GM20431 (cell line): ENCODE measurements around the gene SPEM3.
"Not testable (repeated sequence)": the region's sequence is repeated elsewhere in the genome, so short reads cannot be mapped to it uniquely, and the experiment has no call there.

Experiments used
- in situ Hi-C: fragments of 300-500 bp; cut with MseI, MboI; formaldehyde crosslinking; loops from one replicate; pipeline ENCODE4 v1.15.0; 2020; ENCODE audit warnings: low sequenced_read_pairs; ENCODE audit not compliant: unreplicated experiment

Gene SPEM3

GRCh38 chr17:7468290-7468689 is 39.6 kb downstream of the SPEM3 start:
- in situ Hi-C loops, result no loop called here

GRCh38 chr17:7468804-7469389 is 40.2 kb downstream of the SPEM3 start:
- in situ Hi-C loops, result no loop called here

- in situ Hi-C loops, result not testable (repeated sequence)
These were observed 41.2 kb downstream of the SPEM3 start for GRCh38 chr17:7469843-7470242.

GRCh38 chr17:7470457-7470973 is 41.9 kb downstream of the SPEM3 start:
- in situ Hi-C loops, result not testable (repeated sequence)

GRCh38 chr17:7471729-7472128 is 43.1 kb downstream of the SPEM3 start:
- in situ Hi-C loops, result no loop called here

GRCh38 chr17:7474767-7475166 is 46.1 kb downstream of the SPEM3 start:
- in situ Hi-C loops, result not testable (repeated sequence)

GRCh38 chr17:7475764-7476422 is 47.2 kb downstream of the SPEM3 start:
- in situ Hi-C loops, result no loop called here

GRCh38 chr17:7476494-7476893 is 47.8 kb downstream of the SPEM3 start:
- in situ Hi-C loops, result no loop called here

- in situ Hi-C loops, result no loop called here
These were observed 48.3 kb downstream of the SPEM3 start for GRCh38 chr17:7476951-7477350.

- in situ Hi-C loops, result no loop called here
These were observed 49.0 kb downstream of the SPEM3 start for GRCh38 chr17:7477392-7478275.

- in situ Hi-C loops, result no loop called here
These were observed 49.9 kb downstream of the SPEM3 start for GRCh38 chr17:7478276-7479212.

- in situ Hi-C loops, result no loop called here
These were observed 50.8 kb downstream of the SPEM3 start, which contains the start of gene ZBTB4 for GRCh38 chr17:7479213-7480088. Gene ZBTB4 (minus strand): TSS chr17:7479631. CDS start chr17:7466801, 12,830 bp downstream.

GRCh38 chr17:7480089-7480384 is 51.4 kb downstream of the SPEM3 start:
- in situ Hi-C loops, result no loop called here

- in situ Hi-C loops, result not testable (repeated sequence)
These were observed 52.6 kb downstream of the SPEM3 start, which contains the start of gene SLC35G6 for GRCh38 chr17:7481275-7481674. Gene SLC35G6 (plus strand): TSS chr17:7481446. CDS start chr17:7481517, 71 bp downstream.

- in situ Hi-C loops, result not testable (repeated sequence)
These were observed 53.4 kb downstream of the SPEM3 start for GRCh38 chr17:7481842-7482741.
